Measurements from ENCODE around the gene CARMIL1. TPM values are rescaled to one million over a fixed set of nuclear protein-coding genes. Genes with fewer than 3 reads are reported as not detected.
A peak's percentile ranks its signal among the peaks of the same experiment; 100 is the strongest.
"Not testable (repeated sequence)": the region's sequence is repeated elsewhere in the genome, so short reads cannot be mapped to it uniquely, and the experiment has no call there.

The CARMIL1 gene
- polyA plus RNA-seq, 10 donors, result 2.6 to 7.1 (median 3.7) TPM

DNA sequence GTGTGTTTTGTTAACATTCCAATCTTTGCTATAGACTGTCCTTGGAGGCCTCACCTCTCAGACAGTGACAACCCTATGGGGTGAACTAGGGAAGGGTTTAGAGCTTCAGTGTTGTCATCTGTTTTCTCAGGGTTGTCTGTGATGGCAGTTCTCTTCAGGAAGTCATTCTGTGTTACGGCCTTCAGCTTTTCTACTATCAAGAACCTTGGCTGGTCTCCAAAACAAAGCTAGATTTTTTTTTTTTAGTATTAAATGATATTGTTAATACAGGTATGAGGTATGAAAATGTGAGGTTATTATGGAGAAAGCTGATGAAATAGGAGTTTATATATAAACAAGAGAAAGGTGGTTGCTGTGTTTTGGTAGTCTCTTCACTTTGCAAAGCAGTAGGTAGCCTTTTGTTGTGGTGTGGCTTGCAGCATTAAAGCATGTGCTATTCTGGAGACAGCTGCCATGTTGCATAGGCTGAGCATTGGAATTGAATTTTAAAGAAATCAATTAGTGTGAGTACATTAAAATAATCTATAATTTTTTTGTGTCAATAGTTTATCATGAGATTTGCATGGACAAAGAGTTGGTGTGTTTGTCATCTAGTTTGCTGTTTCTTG, 162.6 kb downstream of the CARMIL1 start:
- no peak for DNase-seq

DNA sequence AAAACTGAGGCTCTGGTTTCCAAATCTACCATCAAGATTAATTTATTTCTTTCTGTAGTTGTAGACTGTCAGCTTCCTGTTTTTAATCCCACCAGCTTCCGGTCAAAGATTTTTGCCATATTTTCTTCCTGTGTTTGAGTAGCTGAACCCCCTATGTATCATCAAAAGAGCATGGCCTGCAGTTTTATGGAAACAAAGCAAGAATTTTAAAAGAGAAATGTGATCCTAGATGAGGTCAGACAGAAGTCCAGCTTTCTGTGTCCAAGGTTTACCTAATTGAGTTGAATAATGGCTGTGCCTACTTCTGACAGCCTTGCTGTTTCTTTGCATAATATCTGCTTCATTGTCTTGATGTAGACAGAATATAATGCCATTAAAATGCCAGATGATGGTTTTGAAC, 163.7 kb downstream of the CARMIL1 start:
- no peak for DNase-seq

DNA sequence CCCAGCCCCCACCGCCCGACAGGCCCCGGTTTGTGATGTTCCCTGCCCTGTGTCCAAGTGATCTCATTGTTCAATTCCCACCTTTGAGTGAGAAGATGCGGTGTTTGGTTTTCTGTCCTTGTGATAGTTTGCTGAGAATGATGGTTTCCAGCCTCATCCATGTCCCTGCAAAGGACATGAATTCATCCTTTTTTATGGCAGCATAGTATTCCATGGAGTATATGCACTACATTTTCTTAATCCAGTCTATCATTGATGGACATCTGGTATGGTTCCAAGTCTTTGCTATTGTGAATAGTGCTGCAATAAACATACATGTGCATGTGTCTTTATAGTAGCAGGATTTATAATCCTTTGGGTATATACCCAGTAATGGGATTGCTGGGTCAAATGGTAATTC, 165.3 kb downstream of the CARMIL1 start:
- DNase-seq, result not testable (repeated sequence)

DNA sequence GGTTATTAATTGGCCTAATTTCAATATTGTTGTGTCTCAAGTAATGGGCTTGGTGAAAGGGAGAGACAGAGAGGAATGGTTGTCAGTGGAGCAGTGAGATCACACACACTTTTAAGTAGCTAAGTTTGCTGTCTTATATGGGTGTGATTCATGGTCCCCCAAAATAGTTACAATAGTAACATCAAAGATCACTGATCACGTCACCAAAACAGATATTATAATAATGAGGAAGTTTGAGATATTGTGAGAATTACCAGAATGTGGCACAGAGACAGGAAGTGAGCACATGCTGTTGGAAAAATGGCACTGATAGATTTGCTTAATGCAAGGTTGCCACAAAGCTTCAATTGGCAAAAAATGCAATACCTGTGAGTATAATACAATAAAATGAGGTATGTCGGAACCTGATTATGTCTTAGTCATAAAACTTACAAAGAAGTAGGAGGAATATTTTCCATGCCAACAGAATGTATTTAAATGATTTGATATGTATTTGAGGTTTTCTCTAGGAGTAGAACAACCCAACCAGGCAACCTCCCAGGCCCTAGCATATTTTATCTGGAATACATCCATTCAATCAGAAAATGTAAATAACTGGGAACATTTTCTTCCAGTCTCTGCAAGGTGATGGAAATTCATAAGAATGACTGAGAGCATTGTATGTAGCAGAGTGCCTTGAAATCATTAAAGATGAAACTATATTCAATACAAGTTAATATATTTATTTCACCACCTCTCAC, 167.8 kb downstream of the CARMIL1 start:
- no peak for DNase-seq

DNA sequence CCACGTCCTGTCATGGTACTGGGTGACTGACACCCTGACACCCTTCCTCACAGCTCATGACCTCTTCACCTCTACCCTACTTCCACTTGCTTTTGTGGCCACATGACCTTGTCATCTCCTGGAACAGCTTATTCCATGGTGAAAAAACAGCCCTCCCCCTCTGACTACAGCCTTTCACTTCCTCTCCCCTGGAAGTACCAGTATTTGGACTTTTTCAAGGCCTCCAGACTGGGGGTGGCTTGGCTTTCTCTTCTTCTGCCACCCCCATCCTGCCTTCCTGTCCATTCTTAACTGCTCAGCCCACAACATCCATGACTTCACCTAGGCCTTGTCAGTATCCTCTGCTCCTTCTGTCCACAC, 168.4 kb downstream of the CARMIL1 start:
- no peak for DNase-seq

DNA sequence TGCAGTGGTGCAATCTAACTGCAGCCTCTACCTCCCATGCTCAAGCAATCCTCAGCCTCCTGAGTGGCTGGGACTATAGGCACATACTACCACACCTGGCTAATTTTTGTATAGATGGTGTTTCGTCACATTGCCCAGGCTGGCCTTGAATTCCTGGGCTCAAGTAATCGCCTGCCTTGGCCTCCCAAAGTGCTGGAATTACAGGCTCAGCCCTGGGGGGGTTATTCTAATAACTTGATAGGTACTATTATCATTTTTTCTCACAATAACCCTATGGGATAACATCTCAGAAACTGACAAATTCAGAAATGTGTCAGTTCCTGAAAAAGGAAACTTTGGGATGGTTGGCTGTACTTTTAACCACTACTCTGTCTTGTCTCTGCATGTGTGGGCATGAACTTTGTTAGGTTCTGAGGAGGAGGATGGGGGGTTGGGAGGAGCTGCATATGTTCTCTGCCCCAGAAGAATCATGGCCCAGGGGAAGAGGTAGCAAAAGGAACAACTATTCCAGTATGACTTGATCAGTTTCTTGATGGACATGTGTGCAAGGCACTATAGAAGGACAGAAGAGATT, 169.9 kb downstream of the CARMIL1 start:
- no peak for DNase-seq

DNA sequence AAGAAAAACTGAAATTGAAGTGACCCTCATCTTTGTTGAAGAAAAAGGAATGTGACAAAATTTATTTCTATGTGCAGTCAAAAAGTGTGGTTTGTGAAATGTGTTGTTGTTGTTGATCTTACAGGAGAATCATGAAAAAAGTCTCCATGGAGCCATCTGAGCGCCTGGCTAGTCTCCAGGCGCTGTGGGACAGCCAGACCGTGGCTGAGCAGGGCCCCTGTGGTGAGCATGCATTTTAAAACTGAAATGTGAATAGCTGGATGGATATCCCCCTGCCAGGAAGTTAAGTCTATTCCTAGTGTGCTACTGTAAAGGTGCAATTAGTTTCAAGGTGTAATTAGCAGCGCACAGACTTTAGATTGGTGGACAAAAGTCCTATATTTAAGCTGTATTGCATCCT, 170.6 kb downstream of the CARMIL1 start:
- peak in 2 of 3 donors; percentile 28 to 44 for DNase-seq

DNA sequence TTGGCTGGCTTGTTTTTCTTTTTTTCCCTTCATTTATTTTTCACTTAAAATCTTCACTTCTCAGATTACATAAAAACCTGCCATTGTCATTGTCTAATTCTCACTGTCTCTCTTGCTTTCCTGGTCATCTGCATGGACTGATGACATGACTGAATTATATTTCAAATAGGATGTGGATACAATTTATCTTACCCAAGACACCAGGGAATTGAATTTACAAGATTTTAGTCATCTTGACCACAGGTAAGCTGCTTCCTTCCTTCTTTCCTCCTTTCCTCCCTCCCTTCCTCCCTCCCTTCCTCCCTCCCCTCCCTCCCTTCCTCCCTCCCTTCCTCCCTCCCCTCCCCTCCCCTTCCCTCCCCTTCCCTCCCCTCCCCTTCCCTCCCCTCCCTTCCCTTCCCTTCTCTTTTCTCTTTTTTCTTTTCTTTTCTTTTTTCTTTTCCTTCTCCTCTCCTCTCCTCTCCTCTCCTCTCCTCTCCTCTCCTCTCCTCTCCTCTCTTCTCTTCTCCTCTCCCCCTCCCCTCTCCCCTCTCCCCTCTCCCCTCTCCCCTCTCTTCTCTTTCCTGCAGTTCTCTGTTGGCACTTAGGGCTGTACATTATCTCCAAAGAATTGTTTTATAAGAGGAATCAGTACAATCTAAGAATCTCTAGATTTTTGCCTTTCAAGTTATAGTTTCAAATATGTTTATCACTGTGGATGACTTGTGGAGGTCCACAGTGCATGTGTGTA, 171.5 kb downstream of the CARMIL1 start:
- DNase-seq, result no peak

DNA sequence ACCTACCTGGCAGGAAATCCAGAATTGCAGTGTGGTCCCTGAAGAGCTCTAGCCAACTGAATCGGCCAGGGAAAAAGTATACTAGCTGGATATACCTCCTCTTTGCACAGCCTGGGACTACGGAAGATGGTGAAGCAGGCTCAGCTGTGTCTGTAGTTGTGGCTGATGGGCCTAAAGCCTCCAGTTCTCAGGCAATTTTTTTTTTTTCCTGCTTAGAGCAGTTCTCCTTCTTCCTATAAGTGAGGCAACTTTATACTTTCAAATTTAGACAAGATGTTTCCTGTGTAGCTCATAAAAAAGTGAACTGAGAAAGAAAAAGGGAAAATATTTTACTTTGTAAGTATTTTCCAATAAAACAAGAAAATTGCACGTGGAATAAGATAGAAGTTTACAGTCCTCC, 172.9 kb downstream of the CARMIL1 start:
- DNase-seq, result peak in 2 of 3 donors; percentile 23 to 44

DNA sequence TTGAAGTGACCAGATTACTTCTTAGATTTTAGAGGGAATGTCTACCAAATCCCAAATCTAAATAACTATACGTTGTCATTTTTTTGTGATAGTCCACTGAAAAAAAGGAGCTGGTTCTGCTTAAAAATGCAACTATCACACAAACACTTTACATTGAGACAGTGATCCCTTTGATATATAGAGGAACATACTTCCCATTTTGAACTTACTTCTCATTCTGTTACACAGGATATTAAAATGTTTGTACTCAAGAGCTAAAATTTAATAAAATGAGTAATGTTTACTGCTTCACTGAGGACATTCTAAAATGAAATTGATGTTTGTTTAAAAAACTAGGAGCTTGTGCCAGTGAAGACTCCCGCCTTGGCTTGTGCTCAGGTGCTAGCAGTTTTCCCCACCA, 174.1 kb downstream of the CARMIL1 start:
- DNase-seq, result no peak

DNA sequence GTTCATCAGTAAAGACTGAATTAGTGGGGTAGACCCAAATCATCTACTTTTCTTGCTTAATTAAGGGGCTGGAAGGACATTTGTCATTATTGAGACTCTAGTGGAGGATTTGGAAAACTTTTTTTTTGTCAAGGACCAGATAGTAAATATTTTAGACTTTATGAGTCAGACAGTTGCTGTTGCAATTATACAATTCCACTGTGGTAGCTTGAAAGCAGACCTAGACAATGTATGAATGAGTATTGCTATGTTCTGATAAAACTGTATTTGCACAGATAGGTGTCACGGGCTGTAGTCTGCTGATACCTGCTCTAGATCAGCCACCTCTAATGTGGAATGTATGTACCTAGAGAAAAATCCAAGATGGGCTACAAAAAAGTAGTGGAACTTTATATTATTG, 175.0 kb downstream of the CARMIL1 start:
- no peak for DNase-seq

DNA sequence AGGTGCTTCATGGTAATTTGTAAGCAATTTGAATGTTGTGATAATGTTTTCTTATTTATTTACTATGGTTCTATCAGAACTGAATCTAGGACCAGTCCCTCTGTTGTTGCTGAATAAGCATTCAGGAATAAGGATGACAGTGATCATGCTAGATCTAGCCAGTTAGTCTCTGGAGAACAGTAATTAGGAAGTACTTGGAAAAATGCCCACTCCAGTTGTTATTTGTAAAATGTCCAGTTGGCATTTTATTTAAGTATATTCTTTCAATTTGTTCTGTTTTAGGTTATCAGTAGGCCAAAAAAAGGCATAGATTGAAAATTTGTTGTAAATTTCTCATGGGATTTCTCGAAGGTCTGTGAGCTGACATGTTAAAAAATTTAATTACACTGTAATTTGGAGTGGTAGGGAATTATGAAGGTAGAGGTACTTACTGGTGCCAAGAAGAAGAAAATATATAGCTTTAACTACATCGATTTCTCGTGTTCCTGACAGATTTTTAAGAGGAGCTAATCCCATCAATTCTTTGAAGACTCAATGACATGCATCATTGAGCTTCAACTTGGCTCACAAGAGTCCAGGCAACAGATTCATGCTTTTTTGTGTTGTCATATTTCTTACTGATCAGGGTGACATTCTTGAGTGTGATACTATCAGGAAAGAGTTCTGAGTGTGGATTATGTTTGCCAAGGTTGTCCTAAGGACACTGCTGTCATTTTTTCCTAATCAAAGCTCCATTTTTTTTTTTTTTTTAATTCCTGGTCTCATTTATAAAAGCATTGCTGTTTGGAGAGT, 177.3 kb downstream of the CARMIL1 start:
- peak in 1 of 3 donors; percentile 24 for DNase-seq

DNA sequence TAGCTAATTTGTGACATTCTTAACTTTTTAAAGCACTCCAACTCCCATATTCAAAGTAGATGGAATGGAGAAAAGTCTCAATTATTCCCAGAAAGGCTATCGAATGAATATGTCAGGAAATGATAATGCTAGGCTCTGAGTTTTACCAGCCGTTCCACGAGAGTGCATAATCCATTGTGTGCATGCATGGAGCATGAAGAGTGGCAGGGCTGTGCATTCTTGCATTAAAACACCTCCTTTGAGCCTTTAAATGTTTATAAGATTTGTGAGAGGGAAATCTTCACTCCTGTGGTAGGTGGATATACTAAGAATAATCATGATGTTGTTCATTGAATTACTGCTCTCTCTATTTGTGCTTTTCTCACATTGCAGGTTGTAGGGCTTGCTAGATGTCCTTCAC, 178.3 kb downstream of the CARMIL1 start:
- DNase-seq, result no peak

DNA sequence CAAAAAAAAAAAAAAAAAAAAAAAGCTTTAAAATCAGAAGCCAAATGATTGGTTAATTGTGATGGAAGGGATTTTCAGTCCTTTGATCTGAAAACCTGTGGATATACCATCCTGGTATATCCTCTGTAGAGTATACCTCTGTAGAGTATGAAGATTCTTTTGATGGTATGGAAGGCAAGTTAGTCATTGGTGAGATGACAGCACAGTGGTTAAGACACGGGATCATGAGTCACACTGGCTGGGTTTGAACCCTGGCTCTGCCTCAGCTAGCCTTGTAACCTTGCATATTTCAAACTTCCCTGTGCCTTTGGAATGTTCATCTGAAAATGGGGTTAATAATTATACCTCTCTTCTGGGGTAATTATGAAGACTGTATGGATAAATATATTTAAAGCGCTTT, 179.3 kb downstream of the CARMIL1 start:
- peak in 1 of 3 donors; percentile 23 for DNase-seq

DNA sequence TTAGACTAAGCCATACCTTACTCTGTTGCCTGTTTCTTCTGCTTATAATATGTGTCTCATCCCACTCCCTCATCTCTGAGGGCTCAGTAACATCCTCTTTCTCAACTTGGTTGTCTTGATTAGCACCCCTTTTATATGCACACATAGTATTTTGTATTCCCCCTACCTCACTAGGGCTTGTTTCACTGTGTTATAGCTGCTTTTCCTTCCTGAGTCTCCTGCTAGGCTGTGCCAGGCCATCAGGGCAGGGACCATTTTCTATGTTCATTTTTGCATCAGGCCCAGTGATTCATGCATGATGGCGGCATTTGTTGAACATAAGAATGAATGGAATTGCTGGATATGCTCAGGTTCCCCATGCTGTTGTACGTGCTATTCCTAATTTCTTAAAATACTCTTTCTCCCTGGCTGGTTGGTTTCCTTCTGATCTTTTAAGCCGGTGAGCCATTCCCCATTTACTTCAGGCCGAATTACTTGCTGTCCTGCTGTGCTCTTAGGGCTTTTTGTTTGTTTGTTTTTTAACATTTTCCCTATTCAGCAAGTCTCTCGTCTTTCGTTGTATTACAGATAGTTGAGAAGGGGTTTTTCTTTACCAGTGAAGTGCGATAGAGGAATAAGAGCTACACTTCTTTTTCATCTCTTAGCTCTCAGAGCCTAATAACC, 183.2 kb downstream of the CARMIL1 start:
- DNase-seq, result no peak

DNA sequence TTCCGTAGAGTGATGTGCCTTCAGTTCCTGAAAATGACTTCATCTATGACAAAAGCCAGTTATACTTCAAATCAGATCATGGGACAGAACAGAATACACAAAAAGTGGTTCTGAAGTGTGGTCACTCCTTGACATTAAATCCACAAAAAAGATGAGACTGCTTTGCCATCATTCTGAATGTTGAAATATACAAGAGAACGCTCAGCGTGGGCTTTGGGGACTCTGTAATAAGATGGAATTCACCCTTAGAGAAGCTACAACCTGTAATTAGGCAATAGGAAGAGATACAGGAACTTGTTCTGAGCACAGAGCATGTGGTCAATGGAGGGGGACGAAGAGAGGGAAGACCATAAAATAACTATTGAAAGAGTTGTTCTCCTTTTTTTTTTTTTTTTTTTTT, 184.3 kb downstream of the CARMIL1 start:
- DNase-seq, result no peak

DNA sequence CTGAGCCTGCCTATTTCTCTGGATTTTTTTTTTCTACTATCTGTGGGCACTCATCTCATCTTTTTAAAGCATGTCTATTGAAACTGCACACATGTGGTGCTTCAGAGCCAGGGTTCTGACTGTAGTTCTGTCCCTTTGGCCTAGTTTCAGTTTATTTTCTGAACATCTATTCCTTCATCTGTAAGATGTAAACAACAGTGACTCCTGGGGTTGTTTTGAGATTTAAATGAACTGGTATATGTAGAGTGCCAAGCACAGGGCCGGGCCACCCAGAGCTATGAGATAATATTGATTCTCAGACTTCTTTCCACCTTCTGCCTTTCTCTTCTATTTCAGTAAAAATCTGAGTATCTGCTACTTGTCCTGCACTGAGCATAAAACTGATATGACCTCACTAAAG, 185.1 kb downstream of the CARMIL1 start:
- no peak for DNase-seq

DNA sequence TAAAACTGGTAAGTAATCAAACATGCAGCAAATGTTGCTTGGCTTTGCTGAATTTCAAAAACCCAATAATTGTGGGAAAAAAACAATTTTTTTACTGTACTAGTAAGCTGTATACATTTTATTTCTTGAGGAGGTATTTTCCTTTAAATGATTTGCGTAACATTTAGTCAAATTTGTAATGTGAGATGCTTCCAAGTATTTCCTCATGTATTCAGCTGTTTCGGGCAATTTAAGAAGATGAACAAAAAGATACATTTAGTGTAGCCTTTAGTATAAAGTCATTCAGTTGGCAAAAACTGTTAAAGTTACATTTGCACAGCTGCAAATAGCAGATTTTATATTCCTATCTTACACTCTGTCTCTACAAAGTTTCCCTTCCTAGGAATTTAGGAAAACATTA, 186.8 kb downstream of the CARMIL1 start:
- peak; percentile 33 to 71 (median 41) for DNase-seq

DNA sequence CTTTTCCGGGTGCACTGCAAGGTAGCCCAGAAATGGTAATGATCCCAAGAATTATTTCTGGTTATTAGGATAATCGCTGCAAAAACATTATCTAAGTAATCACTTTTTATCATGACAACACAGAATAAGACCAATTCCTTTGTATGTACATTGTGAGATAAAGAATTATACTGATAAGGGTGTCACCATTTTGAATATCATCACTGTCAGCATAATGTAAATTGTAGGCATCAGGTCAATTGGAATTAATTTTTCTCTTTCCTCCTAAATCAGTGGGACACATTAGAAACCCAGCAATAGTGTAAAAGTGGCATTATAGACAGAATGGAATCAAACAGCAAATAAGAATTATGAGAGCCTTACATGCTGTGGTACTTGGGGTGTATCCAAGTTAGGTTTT, 189.7 kb downstream of the CARMIL1 start:
- DNase-seq, result no peak

DNA sequence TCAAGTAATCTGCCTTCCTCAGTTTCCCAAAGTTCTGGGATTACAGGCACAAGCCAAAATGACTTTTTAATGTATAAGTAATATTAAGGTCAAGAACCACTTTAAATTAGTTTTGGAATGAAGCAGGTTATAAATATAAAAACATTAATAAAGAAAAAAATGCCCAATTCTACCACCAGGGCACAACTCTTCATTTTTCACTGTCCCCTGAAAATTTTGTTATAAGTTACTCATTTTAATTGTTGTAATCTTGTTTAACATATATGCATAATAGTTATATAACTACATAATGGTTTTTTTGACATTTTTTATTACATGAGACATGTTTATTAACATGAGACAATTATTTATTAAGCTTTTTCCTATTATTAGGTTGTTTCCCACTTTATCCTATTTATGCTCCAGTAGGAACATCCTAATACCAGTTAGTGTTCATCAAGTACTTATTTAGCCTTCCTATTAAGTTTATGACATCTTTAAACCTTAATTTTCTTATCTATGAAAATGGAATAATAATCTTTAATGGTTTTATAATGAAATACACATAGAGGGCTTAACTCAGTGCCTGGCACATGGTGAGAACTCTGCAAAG, 190.7 kb downstream of the CARMIL1 start:
- no peak for DNase-seq

DNA sequence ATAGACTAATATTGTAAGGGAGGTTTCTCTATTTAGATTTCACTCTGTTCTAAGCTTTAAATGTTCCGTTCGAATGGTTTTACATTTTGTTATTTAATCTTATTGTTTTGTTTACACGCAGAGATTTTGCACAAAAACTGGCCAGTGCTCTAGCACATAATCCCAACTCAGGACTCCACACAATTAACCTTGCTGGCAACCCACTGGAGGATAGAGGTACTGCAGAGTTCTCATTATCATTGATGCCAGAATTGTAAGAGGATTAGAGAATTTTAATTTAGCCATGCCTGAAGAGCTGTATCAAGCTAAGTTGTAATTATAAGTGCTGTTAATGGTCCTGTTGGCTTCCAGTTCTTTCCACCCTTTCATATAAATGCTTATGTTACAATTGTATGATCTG, 193.1 kb downstream of the CARMIL1 start:
- DNase-seq, result no peak
